Stimulated activated CD8-positive, alpha-beta memory T cell treated with anti-CD3 and anti-CD28 coated beads, Interleukin-15, amount 100 ng/mL, for 1 hour (primary cell): ENCODE data around the gene ZNF664.

Experiments
- DNase-seq: peaks from one replicate; pipeline ENCODE4 v3.0.0-alpha.2; 2020; ENCODE audit warnings: low read depth

The ZNF664 gene

DNA sequence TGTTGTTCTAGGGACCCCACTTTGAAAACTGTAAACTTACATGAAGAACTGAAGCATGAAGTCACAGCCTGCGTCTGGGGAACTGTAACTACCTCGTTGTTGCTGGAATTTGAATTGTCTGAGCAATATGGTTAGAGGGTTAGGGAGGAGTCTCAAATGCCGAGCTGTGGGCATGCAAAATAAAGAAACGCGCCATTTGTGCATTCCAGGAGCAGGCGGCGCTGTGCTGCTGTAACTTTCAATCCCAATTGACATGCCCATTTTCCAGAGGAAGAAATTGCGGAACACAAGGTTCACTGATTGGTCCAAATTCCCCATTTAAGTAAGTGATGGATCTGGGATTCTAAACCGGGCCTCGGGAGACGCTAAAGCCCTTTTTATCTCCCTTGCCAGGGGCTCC is 61.3 kb downstream of the ZNF664 start:
- no peak for DNase-seq

DNA sequence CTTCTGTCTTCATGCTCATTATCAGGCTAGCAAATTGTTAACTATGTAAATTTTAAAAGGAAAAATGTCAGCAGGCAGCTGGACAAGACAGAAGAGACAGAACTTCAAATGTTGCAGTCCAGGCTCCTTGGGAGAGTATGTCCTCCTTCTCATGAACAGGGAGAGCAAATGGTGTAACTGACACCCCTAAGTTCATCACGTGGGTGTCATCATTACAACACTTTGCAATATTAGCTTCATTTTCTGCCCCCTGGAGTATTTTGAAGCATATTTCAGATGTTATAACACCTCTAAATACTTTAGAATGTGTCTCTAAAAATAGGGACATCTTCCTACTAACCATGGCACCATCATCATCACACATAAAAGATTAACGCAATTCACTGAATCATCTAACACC is 62.1 kb downstream of the ZNF664 start:
- no peak for DNase-seq

DNA sequence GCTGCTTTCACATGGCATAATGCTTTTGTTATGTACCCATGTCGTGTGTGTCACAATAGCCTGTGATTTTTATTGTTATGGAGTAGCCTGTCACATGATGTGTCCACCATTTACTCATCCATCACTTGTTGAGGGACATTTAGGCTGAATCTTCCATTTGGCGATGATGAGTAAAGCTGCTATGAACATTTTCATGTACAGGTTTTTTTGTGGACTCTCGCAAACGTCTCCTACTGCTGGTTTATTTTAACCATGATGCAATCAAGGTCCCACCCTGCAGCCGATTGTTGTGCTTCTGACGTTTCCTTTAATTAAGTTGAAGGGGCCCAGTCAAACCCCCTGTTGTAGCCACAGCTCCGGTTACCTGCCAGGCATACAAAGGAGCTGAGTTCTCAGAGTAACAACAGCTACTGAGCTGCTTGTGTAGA is 63.2 kb downstream of the ZNF664 start:
- no peak for DNase-seq

DNA sequence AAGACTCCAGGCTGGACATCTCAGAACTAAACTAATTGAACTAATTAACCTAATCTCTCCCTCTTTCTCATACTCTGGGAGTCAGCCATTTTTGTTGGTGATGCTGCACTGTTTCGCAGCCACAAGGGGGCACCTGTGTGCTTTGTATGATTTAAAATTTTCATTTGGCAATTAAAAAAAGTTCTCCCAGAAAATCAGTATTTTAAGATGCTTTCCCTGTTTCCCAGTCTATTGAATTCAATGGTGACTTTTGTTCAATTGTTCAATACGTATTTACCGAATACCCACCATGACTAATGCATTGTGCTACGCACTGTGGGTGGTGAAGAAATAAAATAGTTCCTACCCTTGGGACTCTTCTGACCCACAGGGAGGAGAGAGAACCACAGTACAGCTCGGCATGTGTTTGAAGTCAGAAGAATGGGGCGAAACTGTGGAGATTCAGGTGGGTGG is 63.7 kb downstream of the ZNF664 start:
- peak; percentile 16 for DNase-seq

DNA sequence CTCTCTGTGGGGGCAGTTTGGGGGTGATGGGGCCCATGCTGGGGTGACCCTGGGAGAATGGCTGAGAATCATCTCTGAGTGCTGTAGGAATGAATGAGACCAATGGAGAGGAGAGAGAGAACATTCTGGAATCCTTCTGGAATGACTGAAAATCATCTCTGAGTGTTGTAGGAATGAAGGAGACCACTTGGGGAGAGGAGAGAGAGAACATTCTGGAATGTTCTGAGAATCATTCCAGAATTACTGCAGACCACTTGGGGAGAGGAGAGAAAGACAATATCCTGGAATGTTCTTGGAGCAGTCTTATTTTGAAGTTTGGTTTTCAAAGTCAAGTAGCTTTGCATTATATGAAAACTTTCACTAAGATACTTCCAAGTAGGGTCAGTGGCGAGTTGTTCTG is 64.3 kb downstream of the ZNF664 start:
- DNase-seq: no peak

DNA sequence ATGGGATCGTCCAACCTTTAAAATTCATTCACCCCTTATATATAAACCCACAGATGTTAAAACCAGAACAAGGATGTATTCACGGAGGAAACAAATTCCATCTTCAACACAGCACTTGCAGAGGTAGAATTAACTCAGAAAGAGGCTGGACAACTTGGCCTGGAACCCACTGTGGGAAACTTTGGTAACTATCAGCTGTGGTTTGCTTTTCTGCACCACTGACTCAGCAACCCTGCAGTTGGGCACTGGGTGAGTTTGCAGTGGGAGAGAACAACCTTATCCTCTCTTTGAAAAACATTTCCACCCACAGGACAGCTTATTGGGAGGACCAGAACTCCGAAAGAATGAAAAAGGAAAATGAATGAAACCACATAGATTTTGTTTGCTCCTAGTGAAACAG is 66.3 kb downstream of the ZNF664 start:
- no peak for DNase-seq

DNA sequence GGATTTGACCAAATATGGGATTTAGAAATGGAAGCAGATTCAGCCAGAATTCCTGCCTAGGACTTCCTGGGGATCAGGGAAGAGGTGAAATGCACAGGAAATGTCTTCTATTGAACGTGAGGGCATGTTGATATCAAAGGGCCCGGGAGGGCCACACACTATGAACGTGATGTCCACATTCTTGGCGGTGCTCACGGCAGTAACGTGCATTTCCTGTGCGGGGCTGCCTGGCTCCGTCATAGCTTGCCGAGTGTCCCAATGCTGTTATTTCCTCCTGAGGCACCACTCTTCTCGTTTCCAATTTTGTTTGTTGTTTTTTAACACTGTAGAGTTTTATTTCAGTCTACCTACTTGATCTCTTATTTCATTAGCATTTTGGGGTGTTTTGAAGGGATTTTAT is 67.3 kb downstream of the ZNF664 start:
- DNase-seq: no peak

DNA sequence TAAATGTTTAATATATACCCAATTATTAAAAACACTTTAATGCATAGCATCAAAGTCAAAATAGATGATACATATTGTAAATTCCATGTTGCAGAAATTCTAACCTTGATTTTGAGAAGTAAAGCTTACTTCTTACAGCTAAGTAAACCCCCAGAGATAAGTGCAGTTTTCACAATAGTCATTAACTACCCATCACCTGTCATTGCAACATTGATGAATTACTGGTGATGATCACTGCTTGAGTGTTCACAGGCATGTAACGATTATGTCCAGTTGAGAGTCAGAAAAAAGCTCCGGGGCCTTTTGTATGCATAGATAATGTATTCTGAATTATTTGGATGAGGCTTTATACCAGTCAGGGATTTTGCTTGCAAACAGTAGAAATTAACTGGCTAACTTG is 67.7 kb downstream of the ZNF664 start:
- DNase-seq: no peak

DNA sequence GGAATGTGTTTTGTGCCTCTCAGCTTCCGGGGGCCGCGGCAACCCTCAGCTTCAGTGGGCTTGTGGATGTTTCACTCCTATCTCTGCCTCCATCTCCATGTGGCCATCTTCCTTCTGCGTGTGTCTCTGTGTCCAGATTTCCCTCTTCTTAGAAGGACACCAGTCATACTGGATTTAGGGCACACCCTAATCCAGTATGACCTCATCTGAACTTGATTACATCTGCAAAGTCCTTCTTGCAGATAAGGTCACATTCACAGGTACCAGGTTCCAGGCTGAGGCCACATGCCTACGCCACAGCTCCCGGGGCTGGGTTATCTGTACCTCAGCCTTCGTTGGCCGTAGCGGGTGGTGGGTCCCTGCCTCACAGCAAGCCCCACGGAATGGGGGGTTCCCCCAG is 68.9 kb downstream of the ZNF664 start:
- DNase-seq: no peak

DNA sequence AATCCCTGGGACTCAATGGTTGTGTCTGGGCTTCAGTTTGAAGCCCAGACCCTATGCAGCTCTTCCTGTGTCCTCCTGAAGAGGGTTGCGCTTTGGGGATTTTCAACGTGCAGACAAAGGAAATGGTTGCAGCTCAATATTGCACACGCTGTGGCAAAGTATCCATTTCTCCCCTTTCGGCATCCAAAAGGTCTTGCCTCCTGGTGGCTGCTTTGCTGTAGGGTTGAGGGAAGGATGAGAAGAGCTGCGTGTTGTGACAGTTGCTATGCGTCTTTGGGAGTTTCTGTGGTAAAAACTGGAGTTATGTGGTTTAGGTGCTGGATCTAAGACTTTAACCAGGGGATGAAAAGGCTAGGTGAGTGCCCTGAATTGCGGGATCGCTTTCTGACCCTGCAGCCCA is 71.0 kb downstream of the ZNF664 start:
- DNase-seq: no peak

DNA sequence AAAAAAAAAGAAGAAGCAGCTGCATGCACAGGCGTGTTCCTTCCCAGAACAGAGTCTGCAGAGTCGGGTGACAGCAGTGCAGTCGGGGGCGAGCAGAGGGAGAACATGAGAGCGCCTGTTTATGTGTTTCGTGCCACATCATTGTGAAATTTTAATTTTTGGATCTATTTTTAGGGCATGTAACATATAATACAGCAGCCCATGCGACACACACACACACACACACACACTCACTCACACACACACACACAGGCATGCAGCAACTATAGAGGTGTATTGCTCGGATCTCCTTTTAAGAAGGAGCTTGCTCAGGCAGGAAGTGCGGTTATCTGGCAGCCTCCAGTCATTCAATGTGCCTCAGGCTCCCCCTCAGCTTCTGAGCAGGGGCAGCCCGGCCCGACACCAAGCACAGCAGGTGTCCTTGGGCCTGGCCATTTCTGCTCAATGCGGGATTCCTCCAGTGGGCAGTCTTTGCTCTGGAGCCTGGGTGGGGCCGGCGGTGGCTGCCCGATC is 71.8 kb downstream of the ZNF664 start:
- no peak for DNase-seq

DNA sequence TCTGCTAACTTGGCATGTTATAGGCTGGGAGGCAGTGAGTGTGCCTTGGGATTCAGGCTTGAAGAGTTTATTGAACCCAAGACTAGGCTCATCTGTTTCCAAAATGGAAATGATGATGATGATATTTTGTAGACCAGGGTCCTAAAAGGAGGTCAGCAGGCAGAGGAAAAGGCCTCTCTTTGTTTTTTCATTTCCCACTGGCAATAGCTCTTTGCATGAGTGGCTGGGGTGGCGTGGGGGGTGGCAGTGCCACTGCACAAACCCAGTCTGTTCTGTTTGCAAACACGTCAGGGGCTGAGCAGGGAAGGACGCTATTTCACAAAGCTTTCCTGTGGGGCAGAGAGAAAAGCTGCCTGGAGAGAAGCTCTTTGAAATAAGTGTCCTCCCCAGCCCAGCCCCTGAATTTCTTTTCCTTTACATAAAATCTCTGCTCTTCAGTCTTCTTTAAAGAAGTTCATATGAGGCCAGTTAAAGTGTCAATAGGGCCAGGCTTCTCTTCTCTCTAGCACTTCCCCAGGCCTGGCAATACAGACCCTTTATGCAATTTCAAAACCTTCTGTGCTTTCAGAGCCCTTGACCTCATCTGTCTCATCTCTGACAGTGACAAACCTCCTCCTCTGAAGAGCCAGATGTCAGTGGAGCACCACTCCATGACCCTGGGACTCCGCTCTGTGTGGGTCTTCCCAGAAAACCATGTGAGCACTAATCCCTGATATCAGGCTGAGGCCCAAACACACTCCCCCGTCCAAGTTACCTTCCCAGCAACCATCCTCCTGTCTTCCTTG is 72.8 kb downstream of the ZNF664 start:
- no peak for DNase-seq

DNA sequence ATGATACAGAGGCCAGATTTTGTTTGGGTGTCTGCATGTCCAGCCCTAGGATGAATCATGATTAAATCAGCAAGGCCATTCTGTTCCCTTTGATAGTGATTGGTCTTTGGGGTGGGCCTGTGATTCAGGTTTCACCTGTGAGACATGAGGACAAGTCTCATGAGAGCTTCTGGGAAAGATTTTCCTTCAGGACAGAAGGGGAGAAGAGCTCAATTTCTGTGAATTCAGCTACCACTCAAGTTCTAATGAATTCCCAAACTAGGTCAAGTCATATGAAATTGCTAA is 73.4 kb downstream of the ZNF664 start:
- no peak for DNase-seq

DNA sequence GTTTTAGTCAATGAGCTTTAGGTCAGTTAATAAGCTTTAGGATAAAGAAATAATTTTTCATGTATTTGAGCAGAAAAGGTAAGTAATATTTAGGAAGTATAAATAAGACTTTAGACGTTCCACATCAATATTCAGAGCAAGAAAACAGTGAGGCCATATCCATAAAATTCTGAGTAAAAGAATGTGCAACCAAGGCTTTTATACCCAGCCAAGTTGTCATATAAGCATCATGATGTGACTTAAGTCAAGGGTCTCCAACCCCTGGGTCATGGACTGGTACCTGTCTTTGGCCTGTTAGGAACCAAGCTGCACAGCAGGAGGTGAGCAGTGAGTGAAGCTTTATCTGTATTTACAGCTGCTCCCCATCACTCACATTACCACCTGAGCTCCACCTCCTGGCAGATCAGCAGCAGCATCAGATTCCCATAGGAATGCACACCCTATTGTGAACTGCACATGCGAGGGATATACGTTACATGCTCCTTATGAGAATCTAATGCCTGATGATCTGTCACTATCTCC is 74.1 kb downstream of the ZNF664 start:
- DNase-seq: no peak

DNA sequence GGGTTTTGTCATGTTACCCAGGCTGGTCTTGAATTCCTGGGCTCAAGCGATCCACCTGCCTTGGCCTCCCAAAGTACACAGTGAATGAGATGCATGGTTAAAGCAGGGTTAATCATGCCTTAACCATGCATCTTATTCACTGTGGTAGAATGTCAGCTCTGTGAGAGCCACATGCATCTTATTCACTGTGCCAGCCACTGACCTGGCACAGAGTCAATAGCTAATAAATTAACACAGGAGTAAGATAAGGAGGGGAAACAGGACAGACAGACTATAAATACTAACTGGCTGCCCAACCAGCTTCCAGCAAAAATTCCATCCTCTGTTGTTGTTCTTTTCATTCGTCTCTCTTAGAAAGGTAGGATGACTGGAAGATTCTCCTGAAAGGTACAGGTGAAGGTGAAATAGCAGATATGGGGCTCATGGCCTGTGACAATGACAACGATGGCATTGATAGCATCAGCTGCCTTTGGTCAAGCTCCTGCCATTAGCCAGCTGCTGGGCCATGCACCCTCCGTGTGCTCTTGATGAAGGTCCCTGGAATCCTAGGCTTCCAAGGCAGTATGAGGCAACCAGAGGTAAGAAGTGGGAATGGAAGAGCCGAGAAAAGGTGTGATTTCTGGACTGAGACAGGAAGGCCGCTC is 76.6 kb downstream of the ZNF664 start:
- no peak for DNase-seq

DNA sequence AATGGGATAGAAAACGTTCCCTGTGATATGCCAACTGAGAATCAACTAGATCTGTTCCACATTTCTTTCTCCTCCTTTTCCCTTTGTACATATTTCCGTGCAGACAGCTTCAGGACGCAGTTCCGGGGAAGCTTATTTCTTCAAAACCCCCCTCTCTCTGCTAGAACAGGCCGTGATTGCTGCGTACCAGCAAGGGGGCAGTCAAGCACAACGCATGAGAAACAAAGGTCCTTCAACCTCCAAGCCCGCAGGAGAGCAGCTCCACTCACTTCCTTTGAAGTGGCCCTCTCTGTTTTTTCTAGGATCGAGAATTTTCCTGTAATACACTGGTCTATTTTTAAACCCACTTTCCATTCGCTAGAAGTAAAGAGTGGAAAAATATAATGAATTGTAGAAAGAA is 80.8 kb downstream of the ZNF664 start:
- no peak for DNase-seq

DNA sequence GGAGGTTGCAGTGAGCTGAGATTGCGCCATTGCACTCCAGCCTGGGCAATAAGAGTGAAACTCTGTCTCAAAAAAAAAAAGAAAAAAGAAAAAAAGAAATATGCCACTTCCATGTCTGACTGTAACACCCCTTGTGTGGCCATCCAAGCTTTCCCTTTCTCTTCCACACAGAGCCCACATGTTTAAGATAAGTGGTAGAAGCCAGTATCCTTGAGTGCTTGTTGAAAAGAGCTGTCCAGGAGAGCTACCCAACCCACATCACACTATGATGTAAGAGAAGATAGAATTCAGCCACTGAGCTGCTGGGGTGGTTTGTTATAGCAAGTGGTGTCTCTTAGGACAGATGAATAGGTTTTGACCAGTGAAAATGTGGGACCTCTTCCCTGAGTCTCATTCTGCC is 82.1 kb downstream of the ZNF664 start:
- DNase-seq: no peak

DNA sequence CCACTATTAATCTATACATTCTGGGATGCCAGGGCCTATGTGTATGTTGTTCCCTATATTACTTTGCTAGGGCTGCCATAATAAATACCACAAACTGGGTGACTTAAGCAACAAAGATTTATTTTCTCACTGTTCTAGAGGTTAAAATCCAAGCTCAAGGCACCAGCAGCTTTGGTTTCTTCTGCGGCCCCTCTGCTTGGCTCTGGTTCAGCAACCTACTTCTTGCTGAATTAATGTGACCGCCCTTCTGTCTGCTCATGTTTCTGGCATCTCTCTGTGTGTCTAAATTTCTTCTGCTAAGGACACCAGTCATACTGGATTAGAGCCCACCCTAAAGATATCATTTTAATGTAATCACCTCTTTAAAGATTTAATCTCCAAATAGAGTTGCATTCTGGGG is 84.7 kb downstream of the ZNF664 start:
- no peak for DNase-seq

DNA sequence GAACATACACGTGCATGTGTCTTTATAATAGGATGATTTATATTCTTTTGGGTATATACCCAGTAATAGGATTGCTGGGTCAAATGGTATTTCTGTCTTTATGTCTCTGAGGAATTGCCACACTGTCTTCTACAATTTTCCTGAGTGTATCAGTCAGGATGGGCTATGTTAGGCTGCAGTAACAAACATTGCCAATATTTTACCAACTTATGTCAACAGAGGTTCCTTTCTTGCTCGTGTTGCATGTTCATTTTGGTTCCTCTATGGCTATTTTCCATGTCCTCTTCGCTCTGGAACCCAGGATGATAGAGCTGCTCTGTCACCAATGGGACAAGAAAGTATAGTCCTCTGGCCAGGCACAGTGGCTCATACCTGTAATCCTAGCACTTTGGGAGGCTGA is 86.7 kb downstream of the ZNF664 start:
- DNase-seq: no peak
